GM12892 (cell line): Measurements from ENCODE around the gene AMHR2.

Experiments
- POLR2AphosphoS5 ChIP-seq: IDR thresholded peaks from 2 replicates; pipeline ENCODE4 v1.6.1; 2011; ENCODE audit warnings: low read depth, low read length, control low read depth
- TAF1 ChIP-seq: IDR thresholded peaks from 2 replicates; pipeline ENCODE4 v1.6.1; 2011; ENCODE audit warnings: low read depth, mild to moderate bottlenecking, control low read depth, low read length, borderline replicate concordance

DNA sequence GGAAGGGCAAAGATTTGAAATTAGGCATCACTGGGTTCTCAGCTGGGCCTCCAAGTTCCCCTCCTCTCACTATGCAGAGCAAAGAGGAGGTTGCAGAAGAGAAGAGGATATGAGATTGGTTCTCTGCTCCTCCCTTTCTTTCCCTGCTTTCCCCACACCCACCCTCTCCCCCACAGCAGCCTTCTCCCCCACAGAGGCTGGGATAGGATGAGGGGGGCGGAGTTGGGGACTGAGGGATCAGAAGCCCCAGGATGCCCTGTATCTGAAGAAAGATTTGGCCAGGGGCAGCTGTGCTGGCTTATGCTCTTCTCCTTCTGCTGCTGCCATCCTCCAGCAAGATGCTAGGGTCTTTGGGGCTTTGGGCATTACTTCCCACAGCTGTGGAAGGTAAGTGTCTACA, at the start of gene AMHR2:
- no peak for TF ChIP-seq TAF1
- no peak for TF ChIP-seq POLR2AphosphoS5
